Measurements from ENCODE around the gene MCF2L.

The MCF2L gene

DNA sequence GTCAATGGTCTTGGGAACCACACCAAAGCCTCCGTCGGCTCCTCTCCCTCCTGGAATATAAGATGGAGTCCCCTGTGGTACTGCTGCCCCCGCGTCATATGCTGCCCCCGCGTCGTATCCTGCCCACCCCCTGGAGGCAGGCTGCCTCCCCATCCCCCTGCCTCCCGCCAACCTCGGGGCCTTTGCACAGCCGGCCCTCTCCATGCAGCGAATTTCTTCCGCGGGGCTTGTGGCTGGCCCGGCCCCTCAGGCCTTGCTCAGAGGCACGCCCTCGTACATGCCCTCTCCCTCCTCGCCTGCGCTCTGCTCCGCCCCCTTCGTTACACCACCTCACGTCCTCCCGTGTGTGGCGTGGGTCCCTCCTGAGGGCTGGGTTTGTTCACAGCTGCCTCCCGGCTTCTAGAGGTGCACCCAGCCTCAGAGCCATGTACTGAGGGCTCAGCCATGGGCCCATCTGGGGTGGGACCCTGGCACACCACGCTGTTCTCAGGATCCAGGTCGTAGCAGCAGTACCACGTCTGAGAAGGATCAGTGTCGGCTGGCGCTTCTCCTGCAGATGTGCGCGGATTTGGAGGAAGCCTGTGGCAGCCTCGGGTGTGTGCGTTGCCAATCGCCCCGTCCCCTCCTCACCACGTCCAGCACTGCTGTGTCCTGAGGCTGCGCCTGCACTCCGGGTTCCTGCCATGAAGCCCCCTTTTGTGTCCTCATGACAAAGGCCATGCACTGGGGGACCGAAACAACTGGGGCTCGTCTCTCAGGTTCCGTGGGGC lies 47.7 kb downstream of the MCF2L start:
- H3K36me3 Mint-ChIP-seq: no peaks in the 10 kb centered on the region
- H3K9me3 Mint-ChIP-seq (ENCODE audit: low read depth): no peaks in the 10 kb centered on the region
- H3K4me3 Mint-ChIP-seq: no peak overlapping the region
- peaks cover 4% of the 10 kb centered on the region for H3K4me1 Mint-ChIP-seq (ENCODE audit: low read depth)
- H3K27me3 Mint-ChIP-seq: no peaks in the 10 kb centered on the region
- H3K27ac Mint-ChIP-seq: no peak overlapping the region

- peaks cover 4% of the 10 kb centered on the region for H3K4me1 Mint-ChIP-seq (ENCODE audit: low read depth)
- no peak overlapping the region for H3K27ac Mint-ChIP-seq
- no peaks in the 10 kb centered on the region for H3K27me3 Mint-ChIP-seq
- H3K4me3 Mint-ChIP-seq: no peak overlapping the region
- no peaks in the 10 kb centered on the region for H3K36me3 Mint-ChIP-seq
- H3K9me3 Mint-ChIP-seq (ENCODE audit: low read depth): no peaks in the 10 kb centered on the region
Observed at GRCh38 chr13:113017506-113018215, 48.6 kb downstream of the MCF2L start.

- H3K9me3 Mint-ChIP-seq (ENCODE audit: low read depth): no peaks in the 10 kb centered on the region
- H3K4me1 Mint-ChIP-seq (ENCODE audit: low read depth): peaks cover 4% of the 10 kb centered on the region
- no peaks in the 10 kb centered on the region for H3K36me3 Mint-ChIP-seq
- no peak overlapping the region for H3K4me3 Mint-ChIP-seq
- no peaks in the 10 kb centered on the region for H3K27me3 Mint-ChIP-seq
- no peak overlapping the region for H3K27ac Mint-ChIP-seq
Observed at GRCh38 chr13:113018676-113019465, 49.9 kb downstream of the MCF2L start.

GRCh38 chr13:113020323-113021080 lies 51.5 kb downstream of the MCF2L start:
- Mint-ChIP-seq H3K27me3 (no peaks in the 10 kb centered on the region), H3K36me3 (no peaks in the 10 kb centered on the region), H3K27ac (no peak overlapping the region), H3K4me3 (no peak overlapping the region), H3K4me1 (ENCODE audit: low read depth) (peaks cover 4% of the 10 kb centered on the region), H3K9me3 (ENCODE audit: low read depth) (no peaks in the 10 kb centered on the region)

DNA sequence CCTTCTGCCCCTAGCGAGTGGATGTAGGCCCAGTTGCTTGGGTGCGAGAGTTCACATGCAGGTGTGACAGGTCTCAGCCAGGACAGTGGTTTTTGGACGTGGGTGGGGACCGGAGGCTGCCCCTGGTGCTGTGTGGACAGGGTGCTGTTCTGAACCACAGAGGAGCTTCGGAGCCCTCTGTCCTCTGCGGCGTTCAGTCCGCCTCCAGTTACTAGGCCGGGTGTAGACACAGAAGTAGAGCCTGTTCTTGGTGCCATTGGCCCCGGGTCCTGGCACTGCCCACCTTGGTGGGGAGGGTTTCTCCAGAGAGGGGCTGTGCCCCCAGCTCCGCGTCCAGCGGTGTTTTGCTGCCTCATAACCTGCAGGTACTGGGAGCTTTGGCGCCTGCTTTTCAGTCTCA lies 52.4 kb downstream of the MCF2L start:
- Mint-ChIP-seq H3K27me3 (no peaks in the 10 kb centered on the region), H3K36me3 (no peaks in the 10 kb centered on the region), H3K9me3 (ENCODE audit: low read depth) (no peaks in the 10 kb centered on the region), H3K4me3 (no peak overlapping the region), H3K27ac (no peak overlapping the region), H3K4me1 (ENCODE audit: low read depth) (peaks cover 4% of the 10 kb centered on the region)

GRCh38 chr13:113021811-113022210 lies 52.8 kb downstream of the MCF2L start:
- Mint-ChIP-seq H3K27me3 (no peaks in the 10 kb centered on the region), H3K36me3 (no peaks in the 10 kb centered on the region), H3K27ac (no peak overlapping the region), H3K4me3 (no peak overlapping the region), H3K4me1 (ENCODE audit: low read depth) (peaks cover 4% of the 10 kb centered on the region), H3K9me3 (ENCODE audit: low read depth) (no peaks in the 10 kb centered on the region)

GRCh38 chr13:113022391-113022744 lies 53.4 kb downstream of the MCF2L start:
- Mint-ChIP-seq H3K4me3 (no peak overlapping the region), H3K36me3 (no peaks in the 10 kb centered on the region), H3K27ac (no peak overlapping the region), H3K4me1 (ENCODE audit: low read depth) (peaks cover 4% of the 10 kb centered on the region), H3K9me3 (ENCODE audit: low read depth) (no peaks in the 10 kb centered on the region), H3K27me3 (no peaks in the 10 kb centered on the region)

DNA sequence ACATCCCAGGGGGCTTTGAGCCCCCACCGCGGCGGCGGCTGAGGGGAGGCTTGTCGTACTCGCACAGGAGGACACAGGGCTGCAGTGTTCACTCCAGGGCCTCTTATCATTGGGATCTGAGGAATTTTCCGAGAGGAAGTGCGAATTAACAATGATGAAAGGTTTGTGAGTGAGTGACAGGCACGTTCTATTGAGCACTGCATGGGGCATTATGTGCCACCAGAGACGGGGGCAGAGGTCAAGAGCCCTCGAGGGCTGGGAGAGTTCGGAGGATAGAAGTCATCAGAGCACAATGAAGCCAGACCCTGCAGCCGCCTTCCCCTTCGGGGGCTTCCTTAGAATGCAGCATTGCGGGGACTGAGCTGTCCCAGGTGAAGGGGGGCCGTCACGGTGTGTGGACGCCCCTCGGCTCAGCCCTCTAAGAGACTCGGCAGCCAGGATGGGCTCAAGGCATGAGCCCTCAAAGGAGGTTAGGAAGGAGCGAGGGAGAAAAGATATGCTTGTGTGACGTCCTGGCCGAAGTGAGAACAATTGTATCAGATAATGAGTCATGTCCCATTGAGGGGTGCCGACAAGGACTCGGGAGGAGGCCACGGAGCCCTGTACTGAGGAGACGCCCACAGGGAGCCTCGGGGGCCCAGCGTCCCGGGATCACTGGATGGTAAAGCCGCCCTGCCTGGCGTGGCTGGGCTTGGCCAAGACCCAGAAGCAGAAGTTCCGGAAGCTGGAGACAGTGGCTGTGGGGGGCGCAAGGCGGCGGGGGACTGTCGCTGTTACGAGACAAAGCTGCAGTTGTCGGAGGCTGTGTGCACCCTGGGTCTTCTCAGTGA lies 53.9 kb downstream of the MCF2L start:
- H3K27me3 Mint-ChIP-seq: no peaks in the 10 kb centered on the region
- no peaks in the 10 kb centered on the region for H3K9me3 Mint-ChIP-seq (ENCODE audit: low read depth)
- H3K36me3 Mint-ChIP-seq: no peaks in the 10 kb centered on the region
- H3K4me3 Mint-ChIP-seq: no peak overlapping the region
- H3K4me1 Mint-ChIP-seq (ENCODE audit: low read depth): peaks cover 4% of the 10 kb centered on the region
- H3K27ac Mint-ChIP-seq: no peak overlapping the region

GRCh38 chr13:113023694-113024430 lies 54.8 kb downstream of the MCF2L start:
- Mint-ChIP-seq H3K9me3 (ENCODE audit: low read depth) (no peaks in the 10 kb centered on the region), H3K27ac (no peak overlapping the region), H3K4me3 (no peak overlapping the region), H3K36me3 (no peaks in the 10 kb centered on the region), H3K27me3 (no peaks in the 10 kb centered on the region), H3K4me1 (ENCODE audit: low read depth) (peaks cover 5% of the 10 kb centered on the region)

- H3K9me3 Mint-ChIP-seq (ENCODE audit: low read depth): no peaks in the 10 kb centered on the region
Observed at GRCh38 chr13:113024466-113024865, 55.5 kb downstream of the MCF2L start.

GRCh38 chr13:113026391-113026910 lies 57.4 kb downstream of the MCF2L start:
- H3K27ac Mint-ChIP-seq: no peak overlapping the region
- no peaks in the 10 kb centered on the region for H3K9me3 Mint-ChIP-seq (ENCODE audit: low read depth)
- no peaks in the 10 kb centered on the region for H3K36me3 Mint-ChIP-seq
- H3K4me3 Mint-ChIP-seq: no peak overlapping the region
- H3K4me1 Mint-ChIP-seq (ENCODE audit: low read depth): peaks cover 1% of the 10 kb centered on the region
- H3K27me3 Mint-ChIP-seq: no peaks in the 10 kb centered on the region

More at GRCh38 chr13:113024466-113024865, 55.5 kb downstream of the MCF2L start:
- H3K36me3 Mint-ChIP-seq: no peaks in the 10 kb centered on the region
- no peaks in the 10 kb centered on the region for H3K27me3 Mint-ChIP-seq
- H3K4me3 Mint-ChIP-seq: no peak overlapping the region
- no peak overlapping the region for H3K27ac Mint-ChIP-seq
- peaks cover 5% of the 10 kb centered on the region for H3K4me1 Mint-ChIP-seq (ENCODE audit: low read depth)

DNA sequence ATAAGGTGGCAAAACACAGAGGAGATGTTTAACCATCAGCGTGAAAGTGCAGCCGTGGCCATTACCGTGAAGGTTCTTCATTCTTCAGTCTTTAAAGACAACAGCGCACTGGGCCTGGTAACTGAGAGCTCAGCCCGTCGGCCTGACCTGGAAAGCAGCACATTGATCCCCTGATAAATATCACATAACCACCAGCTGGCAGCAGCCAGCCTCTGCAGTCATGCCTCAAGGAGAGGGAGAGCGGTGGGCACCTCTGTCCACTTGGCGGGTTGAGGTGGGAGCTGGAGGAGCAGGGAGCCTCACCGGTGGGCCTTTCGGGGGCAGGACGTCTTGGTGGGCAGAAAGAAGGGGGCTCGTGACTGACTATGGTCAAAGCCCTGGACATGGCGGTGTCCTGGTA lies 58.1 kb downstream of the MCF2L start:
- H3K36me3 Mint-ChIP-seq: no peaks in the 10 kb centered on the region
- H3K4me1 Mint-ChIP-seq (ENCODE audit: low read depth): peaks cover 1% of the 10 kb centered on the region
- no peak overlapping the region for H3K4me3 Mint-ChIP-seq
- no peaks in the 10 kb centered on the region for H3K9me3 Mint-ChIP-seq (ENCODE audit: low read depth)
- H3K27me3 Mint-ChIP-seq: no peaks in the 10 kb centered on the region
- no peak overlapping the region for H3K27ac Mint-ChIP-seq

- H3K4me1 Mint-ChIP-seq (ENCODE audit: low read depth): peaks cover 1% of the 10 kb centered on the region
- H3K9me3 Mint-ChIP-seq (ENCODE audit: low read depth): no peaks in the 10 kb centered on the region
- no peaks in the 10 kb centered on the region for H3K36me3 Mint-ChIP-seq
- no peaks in the 10 kb centered on the region for H3K27me3 Mint-ChIP-seq
- H3K27ac Mint-ChIP-seq: no peak overlapping the region
- H3K4me3 Mint-ChIP-seq: no peak overlapping the region
Observed at GRCh38 chr13:113027566-113027965, 58.6 kb downstream of the MCF2L start.
